Measurements from ENCODE around the gene SLC6A4. TPM values are rescaled to one million over a fixed set of nuclear protein-coding genes. Genes with fewer than 3 reads are reported as not detected.

The SLC6A4 gene
- total and polyA plus RNA-seq, 10 of the 15 experiments (the other 5 are each of a cell fraction or from before 2014, with no cell fraction given) = 5.3 to 20.6 (median 10.1) TPM

DNA sequence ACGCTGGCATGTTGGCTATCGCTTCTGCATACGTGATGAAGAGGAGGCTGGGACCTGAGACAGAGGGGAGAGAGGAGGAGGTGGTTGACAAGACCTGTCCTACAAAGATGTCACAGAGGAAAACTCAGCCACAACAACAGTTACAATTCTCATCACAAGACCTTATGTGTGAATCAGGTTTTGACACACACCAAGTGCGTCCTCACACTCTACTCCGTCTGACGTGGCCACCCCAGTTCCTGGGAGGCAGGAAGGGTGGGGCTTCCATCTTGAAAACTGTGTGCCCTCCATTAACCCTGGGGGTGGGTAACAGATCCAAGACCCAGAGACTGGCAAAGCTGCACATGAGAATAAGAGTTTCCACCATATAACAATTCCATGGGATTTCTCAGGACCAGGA lies 24.1 kb downstream of the SLC6A4 start:
- no TSS peak for BruUV-seq (replicated peaks)
- Histone ChIP-seq H3K36me3 (ENCODE audit: control insufficient read depth in 2 of 2, insufficient read depth in 2 of 2, low read length in 1 of 2) (no peaks in the 10 kb centered on the region), H3K4me3 (no peak overlapping the region), H3K4me1 (ENCODE audit: control insufficient read depth, insufficient read depth, low read length) (peaks cover 39% of the 10 kb centered on the region), H3K9ac (ENCODE audit: control insufficient read depth, insufficient read depth, low read length) (no peak overlapping the region), H3K4me2 (ENCODE audit: control insufficient read depth, insufficient read depth) (peak overlapping the region; percentile 53; the same call in 1 of the 2 replicates), H3K79me2 (ENCODE audit: control insufficient read depth, insufficient read depth, low read length) (no peaks in the 10 kb centered on the region; the same call in 1 of the 2 replicates), H3K27ac (ENCODE audit: control insufficient read depth, insufficient read depth) (no peak overlapping the region), H3K27me3 (replicated peaks in 1 of 2; ENCODE audit: control insufficient read depth in 2 of 2, insufficient read depth in 2 of 2, low read length in 1 of 2) (no peaks in the 10 kb centered on the region), H4K20me1 (ENCODE audit: control insufficient read depth, insufficient read depth) (no peaks in the 10 kb centered on the region), H2AFZ (ENCODE audit: control insufficient read depth, low read depth, low read length) (no peak overlapping the region), H3K9me3 (replicated peaks; ENCODE audit: control insufficient read depth, insufficient read depth, low read length) (no peaks in the 10 kb centered on the region)
- 95% methylated on average over 6 of the region's 6 CpGs for WGBS (ENCODE audit: insufficient coverage, insufficient replicate concordance, low lambda C conversion rate, missing lambda C conversion rate)
- intact Hi-C loops (cut with micrococcal nuclease; ENCODE audit: unreplicated experiment) = no loop called here
- in situ Hi-C loops (cut with MboI) = no loop called here
- ChIA-PET SMC1A (ENCODE audit: uncharacterized antibody, unreplicated experiment) (interaction anchor here (1.2 to 2.6 kb wide), 4 partner anchors 8 to 37 kb away, joined by 3 to 10 read pairs (median 4); no protein-coding TSS in a partner anchor), CTCF (interaction anchor here (0.9 to 3.0 kb wide), 2 partner anchors 25 to 93 kb away, joined by 4 to 14 read pairs; partner anchors contain the start of gene SLC6A4), POLR2A (interaction anchor here (1.6 to 1.7 kb wide), 2 partner anchors 18 to 39 kb away, joined by 5 to 6 read pairs; no protein-coding TSS in a partner anchor), RAD21 (ENCODE audit: unreplicated experiment) (no interaction called here)
- ATAC-seq = no peak
- DNase-seq (ENCODE audit: low read depth, low spot score) = no peak
- FAIRE-seq = no peak
- TF ChIP-seq EP300 (IDR thresholded peaks at IDR 0.05; ENCODE audit: borderline replicate concordance in 1 of 2, control insufficient read depth in 1 of 2, low read depth in 2 of 2, low read length in 2 of 2) = no peak
- no peak for TF ChIP-seq CHD2 (IDR thresholded peaks at IDR 0.05; ENCODE audit: borderline replicate concordance, low read depth, low read length)
- TF ChIP-seq IKZF1 (conservative IDR thresholded peaks at IDR 0.05) = no peak
- TF ChIP-seq, protein P1, sequence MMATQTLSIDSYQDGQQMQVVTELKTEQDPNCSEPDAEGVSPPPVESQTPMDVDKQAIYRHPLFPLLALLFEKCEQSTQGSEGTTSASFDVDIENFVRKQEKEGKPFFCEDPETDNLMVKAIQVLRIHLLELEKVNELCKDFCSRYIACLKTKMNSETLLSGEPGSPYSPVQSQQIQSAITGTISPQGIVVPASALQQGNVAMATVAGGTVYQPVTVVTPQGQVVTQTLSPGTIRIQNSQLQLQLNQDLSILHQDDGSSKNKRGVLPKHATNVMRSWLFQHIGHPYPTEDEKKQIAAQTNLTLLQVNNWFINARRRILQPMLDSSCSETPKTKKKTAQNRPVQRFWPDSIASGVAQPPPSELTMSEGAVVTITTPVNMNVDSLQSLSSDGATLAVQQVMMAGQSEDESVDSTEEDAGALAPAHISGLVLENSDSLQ (IDR thresholded peaks at IDR 0.05) = no peak
- no peak for TF ChIP-seq ZNF622 (IDR thresholded peaks at IDR 0.05)
- TF ChIP-seq, protein P2, sequence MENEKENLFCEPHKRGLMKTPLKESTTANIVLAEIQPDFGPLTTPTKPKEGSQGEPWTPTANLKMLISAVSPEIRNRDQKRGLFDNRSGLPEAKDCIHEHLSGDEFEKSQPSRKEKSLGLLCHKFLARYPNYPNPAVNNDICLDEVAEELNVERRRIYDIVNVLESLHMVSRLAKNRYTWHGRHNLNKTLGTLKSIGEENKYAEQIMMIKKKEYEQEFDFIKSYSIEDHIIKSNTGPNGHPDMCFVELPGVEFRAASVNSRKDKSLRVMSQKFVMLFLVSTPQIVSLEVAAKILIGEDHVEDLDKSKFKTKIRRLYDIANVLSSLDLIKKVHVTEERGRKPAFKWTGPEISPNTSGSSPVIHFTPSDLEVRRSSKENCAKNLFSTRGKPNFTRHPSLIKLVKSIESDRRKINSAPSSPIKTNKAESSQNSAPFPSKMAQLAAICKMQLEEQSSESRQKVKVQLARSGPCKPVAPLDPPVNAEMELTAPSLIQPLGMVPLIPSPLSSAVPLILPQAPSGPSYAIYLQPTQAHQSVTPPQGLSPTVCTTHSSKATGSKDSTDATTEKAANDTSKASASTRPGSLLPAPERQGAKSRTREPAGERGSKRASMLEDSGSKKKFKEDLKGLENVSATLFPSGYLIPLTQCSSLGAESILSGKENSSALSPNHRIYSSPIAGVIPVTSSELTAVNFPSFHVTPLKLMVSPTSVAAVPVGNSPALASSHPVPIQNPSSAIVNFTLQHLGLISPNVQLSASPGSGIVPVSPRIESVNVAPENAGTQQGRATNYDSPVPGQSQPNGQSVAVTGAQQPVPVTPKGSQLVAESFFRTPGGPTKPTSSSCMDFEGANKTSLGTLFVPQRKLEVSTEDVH (IDR thresholded peaks at IDR 0.05; ENCODE audit: low read depth, partially characterized antibody) = no peak
- TF ChIP-seq, protein P3, sequence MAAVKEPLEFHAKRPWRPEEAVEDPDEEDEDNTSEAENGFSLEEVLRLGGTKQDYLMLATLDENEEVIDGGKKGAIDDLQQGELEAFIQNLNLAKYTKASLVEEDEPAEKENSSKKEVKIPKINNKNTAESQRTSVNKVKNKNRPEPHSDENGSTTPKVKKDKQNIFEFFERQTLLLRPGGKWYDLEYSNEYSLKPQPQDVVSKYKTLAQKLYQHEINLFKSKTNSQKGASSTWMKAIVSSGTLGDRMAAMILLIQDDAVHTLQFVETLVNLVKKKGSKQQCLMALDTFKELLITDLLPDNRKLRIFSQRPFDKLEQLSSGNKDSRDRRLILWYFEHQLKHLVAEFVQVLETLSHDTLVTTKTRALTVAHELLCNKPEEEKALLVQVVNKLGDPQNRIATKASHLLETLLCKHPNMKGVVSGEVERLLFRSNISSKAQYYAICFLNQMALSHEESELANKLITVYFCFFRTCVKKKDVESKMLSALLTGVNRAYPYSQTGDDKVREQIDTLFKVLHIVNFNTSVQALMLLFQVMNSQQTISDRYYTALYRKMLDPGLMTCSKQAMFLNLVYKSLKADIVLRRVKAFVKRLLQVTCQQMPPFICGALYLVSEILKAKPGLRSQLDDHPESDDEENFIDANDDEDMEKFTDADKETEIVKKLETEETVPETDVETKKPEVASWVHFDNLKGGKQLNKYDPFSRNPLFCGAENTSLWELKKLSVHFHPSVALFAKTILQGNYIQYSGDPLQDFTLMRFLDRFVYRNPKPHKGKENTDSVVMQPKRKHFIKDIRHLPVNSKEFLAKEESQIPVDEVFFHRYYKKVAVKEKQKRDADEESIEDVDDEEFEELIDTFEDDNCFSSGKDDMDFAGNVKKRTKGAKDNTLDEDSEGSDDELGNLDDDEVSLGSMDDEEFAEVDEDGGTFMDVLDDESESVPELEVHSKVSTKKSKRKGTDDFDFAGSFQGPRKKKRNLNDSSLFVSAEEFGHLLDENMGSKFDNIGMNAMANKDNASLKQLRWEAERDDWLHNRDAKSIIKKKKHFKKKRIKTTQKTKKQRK (IDR thresholded peaks at IDR 0.05; ENCODE audit: low read depth, low read length) = no peak
- TF ChIP-seq, protein P4, sequence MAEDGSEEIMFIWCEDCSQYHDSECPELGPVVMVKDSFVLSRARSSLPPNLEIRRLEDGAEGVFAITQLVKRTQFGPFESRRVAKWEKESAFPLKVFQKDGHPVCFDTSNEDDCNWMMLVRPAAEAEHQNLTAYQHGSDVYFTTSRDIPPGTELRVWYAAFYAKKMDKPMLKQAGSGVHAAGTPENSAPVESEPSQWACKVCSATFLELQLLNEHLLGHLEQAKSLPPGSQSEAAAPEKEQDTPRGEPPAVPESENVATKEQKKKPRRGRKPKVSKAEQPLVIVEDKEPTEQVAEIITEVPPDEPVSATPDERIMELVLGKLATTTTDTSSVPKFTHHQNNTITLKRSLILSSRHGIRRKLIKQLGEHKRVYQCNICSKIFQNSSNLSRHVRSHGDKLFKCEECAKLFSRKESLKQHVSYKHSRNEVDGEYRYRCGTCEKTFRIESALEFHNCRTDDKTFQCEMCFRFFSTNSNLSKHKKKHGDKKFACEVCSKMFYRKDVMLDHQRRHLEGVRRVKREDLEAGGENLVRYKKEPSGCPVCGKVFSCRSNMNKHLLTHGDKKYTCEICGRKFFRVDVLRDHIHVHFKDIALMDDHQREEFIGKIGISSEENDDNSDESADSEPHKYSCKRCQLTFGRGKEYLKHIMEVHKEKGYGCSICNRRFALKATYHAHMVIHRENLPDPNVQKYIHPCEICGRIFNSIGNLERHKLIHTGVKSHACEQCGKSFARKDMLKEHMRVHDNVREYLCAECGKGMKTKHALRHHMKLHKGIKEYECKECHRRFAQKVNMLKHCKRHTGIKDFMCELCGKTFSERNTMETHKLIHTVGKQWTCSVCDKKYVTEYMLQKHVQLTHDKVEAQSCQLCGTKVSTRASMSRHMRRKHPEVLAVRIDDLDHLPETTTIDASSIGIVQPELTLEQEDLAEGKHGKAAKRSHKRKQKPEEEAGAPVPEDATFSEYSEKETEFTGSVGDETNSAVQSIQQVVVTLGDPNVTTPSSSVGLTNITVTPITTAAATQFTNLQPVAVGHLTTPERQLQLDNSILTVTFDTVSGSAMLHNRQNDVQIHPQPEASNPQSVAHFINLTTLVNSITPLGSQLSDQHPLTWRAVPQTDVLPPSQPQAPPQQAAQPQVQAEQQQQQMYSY (CRISPR knock-in tag; IDR thresholded peaks at IDR 0.05) = no peak
